HG02870 (cell line): Measurements from ENCODE around the gene CAMKK2.
A peak's percentile ranks its signal among the peaks of the same experiment; 100 is the strongest.
"Not testable (repeated sequence)": the region's sequence is repeated elsewhere in the genome, so short reads cannot be mapped to it uniquely, and the experiment has no call there.

Experiments
- ATAC-seq: cut with Tn5 transposase; IDR thresholded peaks from one replicate; pipeline ENCODE4 v1.9.1; 2021; ENCODE audit warnings: mild to moderate bottlenecking, moderate library complexity; ENCODE audit not compliant: unreplicated experiment

The CAMKK2 gene

GRCh38 chr12:121296618-121297434 is at the start of gene CAMKK2:
Gene CAMKK2, minus strand, starts transcription at chr12:121296709. Its CDS starts 22,183 bp downstream, at chr12:121274526.
- ATAC-seq: peak; percentile 66

DNA sequence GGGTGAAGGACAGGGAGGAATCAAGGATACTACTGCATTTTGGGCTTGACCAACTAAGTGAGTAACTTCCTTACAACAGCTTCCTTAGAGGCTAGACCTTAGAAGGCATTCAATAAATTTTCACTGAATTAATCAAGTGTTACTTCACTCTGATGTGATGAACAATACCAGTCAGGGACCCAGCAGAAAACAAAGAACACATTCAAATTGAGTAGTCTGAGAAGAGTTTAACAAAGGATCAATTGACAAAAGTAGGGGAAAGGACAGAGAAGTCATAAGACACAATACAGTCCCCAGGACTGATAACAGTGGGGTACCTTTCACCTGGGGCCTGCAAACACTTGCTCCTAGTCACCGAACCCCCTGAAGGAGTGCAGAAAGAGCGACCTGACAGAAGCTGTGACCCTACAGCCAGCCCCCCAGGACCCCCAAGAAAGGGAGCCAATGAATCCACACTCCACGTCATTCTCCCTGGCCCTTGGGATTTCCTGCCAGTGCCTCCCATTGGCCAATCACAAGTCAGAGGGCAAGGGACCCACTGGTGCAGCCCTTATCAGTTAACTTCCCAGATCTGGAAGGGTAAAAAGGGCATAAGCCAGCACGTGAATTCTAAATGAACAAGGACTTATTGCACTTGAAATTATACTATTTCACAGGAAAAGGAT is 48.8 kb upstream of the CAMKK2 start:
- no peak for ATAC-seq

GRCh38 chr12:121344506-121344905 is 48.0 kb upstream of the CAMKK2 start:
- ATAC-seq: no peak

DNA sequence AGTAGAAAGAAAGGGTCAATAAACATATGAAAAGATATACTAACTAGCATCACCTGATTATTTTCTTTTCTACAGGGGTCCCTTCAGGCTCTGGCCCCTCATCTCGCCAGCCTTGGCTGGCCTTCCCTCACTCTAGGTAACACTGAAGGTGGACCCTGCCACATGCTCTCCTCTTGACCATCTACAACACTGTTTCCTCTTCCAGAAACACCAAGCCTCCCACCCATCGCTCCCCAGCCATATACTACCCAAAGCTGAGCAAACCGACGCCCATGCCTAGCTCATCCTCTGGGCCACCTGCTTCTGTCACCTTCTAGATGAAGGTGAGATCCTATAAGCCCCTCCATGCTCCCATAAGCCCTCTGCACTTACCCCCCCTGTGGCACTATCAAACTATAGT is 40.9 kb upstream of the CAMKK2 start:
- ATAC-seq: no peak

DNA sequence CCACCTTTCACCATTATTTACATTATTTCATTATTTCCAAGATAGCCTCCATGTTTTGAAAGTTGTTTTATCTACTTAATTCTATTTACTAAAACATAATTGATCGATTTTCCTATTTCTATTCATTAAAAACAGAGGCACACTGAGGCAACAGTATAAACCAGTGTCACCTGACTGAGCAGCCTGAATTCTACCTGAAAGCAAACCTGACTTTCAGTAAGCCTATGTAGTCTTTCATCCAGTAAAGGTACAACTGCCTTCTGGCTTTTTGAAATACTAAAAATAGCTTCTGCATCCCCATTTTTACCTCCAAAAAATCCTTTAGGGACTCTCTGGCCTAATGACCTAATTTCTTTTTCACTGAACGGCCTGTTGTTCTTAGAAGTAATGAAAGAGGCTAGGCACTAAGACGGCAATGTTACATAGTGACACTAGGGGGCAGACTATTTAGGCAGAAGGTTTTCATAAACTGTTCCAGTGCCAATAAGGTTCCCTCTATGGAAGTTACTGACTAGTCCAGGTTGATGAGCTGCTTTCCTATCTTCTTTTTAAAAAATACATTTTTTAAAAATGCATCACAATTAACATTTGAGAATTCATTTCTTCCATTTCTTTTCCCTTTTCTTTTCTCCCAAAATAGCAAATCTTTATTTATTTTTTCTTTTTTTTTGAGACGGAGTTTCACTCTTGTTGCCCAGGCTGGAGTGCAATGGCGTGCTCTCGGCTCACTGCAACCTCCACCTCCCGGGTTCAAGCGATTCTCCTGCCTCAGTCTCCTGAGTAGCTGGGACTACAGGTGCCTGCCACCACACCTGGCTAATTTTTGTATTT is 38.2 kb upstream of the CAMKK2 start:
- ATAC-seq: no peak

- no peak for ATAC-seq
These were observed 37.2 kb upstream of the CAMKK2 start for GRCh38 chr12:121333747-121334146.

DNA sequence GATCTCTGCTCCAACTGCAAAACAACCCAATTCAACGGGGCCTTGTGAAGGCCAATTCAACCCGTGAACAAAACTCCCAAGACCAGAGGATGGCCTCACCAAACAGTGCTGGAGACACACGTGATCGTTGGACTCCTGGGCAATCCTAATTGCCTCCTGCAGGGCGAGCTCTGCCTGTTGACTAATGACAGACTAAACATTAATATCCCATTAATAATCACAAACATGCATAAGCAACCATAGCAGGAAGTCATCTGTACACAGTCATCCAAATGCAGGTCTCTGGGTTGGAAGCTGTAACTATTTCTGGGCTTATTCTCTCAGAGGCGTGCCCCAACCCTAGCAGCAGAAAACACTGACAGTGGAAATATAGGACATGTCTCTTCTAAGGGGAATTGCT is 34.7 kb upstream of the CAMKK2 start:
- ATAC-seq: no peak

- ATAC-seq: no peak
These were observed 34.2 kb upstream of the CAMKK2 start for GRCh38 chr12:121330692-121331091.

GRCh38 chr12:121330195-121330594 is 33.7 kb upstream of the CAMKK2 start:
- ATAC-seq: no peak

DNA sequence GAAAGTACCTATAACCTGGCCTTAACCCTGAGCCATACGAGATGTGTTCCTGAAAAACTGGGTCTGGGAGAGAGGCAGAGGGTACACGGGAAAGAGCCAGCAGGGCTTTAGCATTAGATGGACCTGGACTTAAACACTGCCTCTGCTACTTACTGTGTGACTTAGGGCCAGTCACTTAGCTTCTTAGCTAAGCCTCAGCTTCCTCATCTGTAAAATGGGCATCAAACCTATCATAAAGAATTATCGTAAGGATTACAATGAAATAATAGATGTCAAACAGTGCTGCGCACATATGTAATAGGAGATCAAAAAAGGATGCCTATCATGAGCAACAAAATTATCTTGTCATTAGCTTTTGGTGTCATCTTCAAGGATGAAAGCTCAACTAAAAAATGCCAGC is 32.1 kb upstream of the CAMKK2 start:
- ATAC-seq: no peak

DNA sequence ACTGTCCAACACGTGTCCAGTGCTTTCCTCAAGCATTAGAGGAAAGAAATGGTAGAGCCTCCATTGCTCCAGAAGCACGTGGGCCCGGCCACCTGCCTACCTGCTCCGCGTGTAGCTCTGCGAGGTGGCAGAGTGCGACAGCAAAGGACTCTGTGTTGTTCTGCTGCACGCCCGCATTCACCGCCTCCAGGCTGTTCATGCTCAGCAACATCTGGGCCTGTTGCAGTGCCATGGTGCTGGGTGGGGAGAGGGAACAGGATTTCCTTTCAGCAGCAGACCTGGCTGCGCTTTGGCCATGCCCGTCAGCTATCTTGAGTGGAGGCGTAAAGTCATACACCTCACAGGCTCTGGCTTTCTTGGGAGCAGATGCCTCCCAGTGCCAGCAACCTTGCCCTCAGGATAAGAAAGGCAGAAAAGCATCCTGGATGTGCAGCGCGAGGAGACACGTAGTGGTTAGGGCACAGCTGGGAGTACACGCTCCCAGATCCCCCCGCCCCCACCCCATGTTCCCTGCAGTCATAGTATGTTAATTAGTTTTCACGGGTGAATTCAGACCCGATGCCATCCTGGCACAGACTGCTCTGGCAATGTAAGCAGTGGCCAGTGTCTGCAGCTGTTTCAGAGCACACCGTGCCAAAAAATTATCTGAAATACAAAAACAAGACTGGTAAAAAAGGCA is 30.6 kb upstream of the CAMKK2 start:
- ATAC-seq: no peak

DNA sequence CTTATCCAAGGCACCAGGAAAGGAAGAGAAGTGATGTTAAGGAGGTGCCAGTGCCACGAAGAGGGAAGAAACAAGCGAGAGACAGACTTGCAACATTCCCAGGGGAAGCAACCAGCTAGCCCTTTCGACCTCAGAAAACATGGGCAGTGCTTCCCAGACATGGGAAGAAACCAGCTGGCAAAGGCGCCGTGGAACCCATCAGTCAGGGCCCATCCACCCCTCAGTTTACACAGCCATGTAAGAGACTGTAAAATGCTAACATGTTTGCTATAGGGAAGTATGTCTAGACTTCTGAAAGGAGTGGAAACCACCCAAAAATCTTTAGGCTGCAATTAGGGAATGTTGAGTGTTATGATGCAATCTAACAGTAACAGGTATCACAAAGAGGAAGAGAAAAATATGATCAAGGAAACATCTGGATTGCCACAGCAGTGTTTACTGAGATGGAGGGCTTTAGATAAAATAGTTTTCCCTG is 29.4 kb upstream of the CAMKK2 start:
- ATAC-seq: no peak

DNA sequence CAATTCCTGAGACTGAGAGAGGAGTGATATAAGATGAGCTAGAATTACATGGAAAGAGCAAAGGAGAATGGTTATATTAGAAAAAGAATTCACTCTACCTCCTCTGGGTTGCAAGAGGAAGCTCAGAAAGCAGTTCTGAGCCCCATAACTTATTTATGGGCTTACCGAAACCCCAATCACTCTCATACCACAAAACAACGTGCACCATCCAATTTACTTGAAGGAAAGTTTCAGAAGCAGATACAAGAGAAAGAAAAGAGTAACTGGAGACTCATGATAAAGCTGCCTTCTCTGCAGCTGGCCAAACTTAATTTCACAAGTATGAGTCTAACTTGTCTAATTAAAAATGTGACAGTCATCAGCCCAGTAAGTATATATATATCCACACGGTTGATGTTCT is 27.4 kb upstream of the CAMKK2 start:
- no peak for ATAC-seq

- no peak for ATAC-seq
These were observed 21.6 kb upstream of the CAMKK2 start for GRCh38 chr12:121318121-121318520.

- no peak for ATAC-seq
These were observed 17.9 kb upstream of the CAMKK2 start for GRCh38 chr12:121314431-121314830.

- ATAC-seq: not testable (repeated sequence)
These were observed 13.7 kb upstream of the CAMKK2 start for GRCh38 chr12:121310231-121310630.

GRCh38 chr12:121307397-121307796 is 10.9 kb upstream of the CAMKK2 start:
- not testable (repeated sequence) for ATAC-seq

DNA sequence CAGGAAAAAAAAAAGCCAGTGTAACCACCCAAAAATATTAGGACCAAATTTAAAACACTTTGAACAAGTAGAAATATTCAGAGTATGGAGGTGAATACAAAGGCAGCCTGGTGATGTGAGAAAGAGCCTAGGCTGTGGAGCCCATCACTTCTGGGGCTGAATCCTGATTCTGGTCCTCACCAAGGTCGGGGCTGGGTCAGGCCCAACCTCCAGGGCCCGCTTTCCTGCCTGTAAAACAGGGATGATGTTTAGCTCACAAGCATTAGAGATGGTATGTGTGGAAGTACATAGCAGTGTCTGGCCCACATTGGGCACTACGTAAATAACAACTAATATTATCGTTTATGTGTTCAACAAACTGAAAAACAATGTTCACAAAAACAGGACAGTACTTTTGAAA is 7.8 kb upstream of the CAMKK2 start:
- ATAC-seq: no peak

DNA sequence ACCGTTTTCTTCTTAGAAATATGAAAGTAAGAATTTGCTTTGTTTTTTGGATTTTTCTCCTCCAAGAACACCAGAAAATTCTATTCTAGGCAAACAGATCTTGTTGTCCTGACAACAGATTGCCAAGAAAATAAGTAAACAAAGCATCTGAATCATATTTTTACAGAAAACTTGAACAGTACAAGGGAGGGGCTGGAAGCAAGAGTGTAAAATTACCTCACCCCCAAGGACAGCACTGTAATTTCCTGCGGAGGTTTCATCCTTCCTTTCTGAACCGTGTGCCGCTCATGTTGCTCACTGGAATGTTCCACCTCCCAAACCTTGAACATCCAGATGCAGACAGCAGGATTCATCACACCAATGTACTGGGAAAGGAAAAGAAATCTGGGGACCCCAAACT is 5.4 kb upstream of the CAMKK2 start:
- no peak for ATAC-seq

GRCh38 chr12:121300083-121300819 is 3.7 kb upstream of the CAMKK2 start:
- ATAC-seq: no peak
